ENCODE results near the gene TMEM37. TPM values are rescaled to one million over a fixed set of nuclear protein-coding genes. Genes with fewer than 3 reads are reported as not detected.

The TMEM37 gene
- total RNA-seq, 2 donors from 2014 or later, result 12.0 to 16.2 TPM

- TF ChIP-seq CTCF (conservative IDR thresholded peaks at IDR 0.05), result no peak
- 92% methylated on average over 2 to 6 of the region's 6 CpGs for WGBS, 2 experiments (ENCODE audit: insufficient coverage in 1 of 2, insufficient read length in 1 of 2)
These were observed 3.7 kb downstream of the TMEM37 start for GRCh38 chr2:119435081-119435952.

GRCh38 chr2:119435953-119436297 is 4.3 kb downstream of the TMEM37 start:
- no peaks in the 10 kb centered on the region for H3K36me3 ChIP-seq (ENCODE audit: control insufficient read depth, insufficient read depth, low read length)
- H3K9me3 ChIP-seq (ENCODE audit: control insufficient read depth, low read length), result no peaks in the 10 kb centered on the region
- TF ChIP-seq CTCF (conservative IDR thresholded peaks at IDR 0.05), result no peak
- no peaks in the 10 kb centered on the region for H3K27me3 ChIP-seq (ENCODE audit: control insufficient read depth, insufficient read depth, low read length, poor library complexity, severe bottlenecking)
- DNase-seq, result peak; percentile 33
- no peaks in the 10 kb centered on the region for H3K4me1 ChIP-seq (ENCODE audit: control insufficient read depth, insufficient read depth, low read length)
- no peak overlapping the region for H3K4me3 ChIP-seq (ENCODE audit: low read length)
- Mint-ChIP-seq H3K4me1 (peaks cover 47% of the 10 kb centered on the region), H3K36me3 (ENCODE audit: low read depth) (peaks cover 2% of the 10 kb centered on the region), H3K27ac (no peak overlapping the region), H3K9me3 (no peaks in the 10 kb centered on the region), H3K27me3 (ENCODE audit: insufficient read depth) (peaks cover 5% of the 10 kb centered on the region), H3K4me3 (no peak overlapping the region)
- WGBS, 2 experiments (ENCODE audit: insufficient coverage in 1 of 2, insufficient read length in 1 of 2), result 89 to 90% methylated on average over 4 to 7 of the region's 7 CpGs
- H3K27ac ChIP-seq (ENCODE audit: low read depth, low read length), result no peak overlapping the region
- H3K9ac ChIP-seq (ENCODE audit: extremely low read depth, low read length, poor library complexity, severe bottlenecking), result no peak overlapping the region

More at GRCh38 chr2:119435081-119435952, 3.7 kb downstream of the TMEM37 start:
- Histone ChIP-seq H3K4me3 (ENCODE audit: low read length) (no peak overlapping the region), H3K9ac (ENCODE audit: extremely low read depth, low read length, poor library complexity, severe bottlenecking) (no peak overlapping the region), H3K4me1 (ENCODE audit: control insufficient read depth, insufficient read depth, low read length) (peaks cover 1% of the 10 kb centered on the region), H3K36me3 (ENCODE audit: control insufficient read depth, insufficient read depth, low read length) (no peaks in the 10 kb centered on the region), H3K9me3 (ENCODE audit: control insufficient read depth, low read length) (no peaks in the 10 kb centered on the region), H3K27ac (ENCODE audit: low read depth, low read length) (no peak overlapping the region), H3K27me3 (ENCODE audit: control insufficient read depth, insufficient read depth, low read length, poor library complexity, severe bottlenecking) (no peaks in the 10 kb centered on the region)
- Mint-ChIP-seq H3K4me3 (no peak overlapping the region), H3K27me3 (ENCODE audit: insufficient read depth) (peaks cover 5% of the 10 kb centered on the region), H3K9me3 (no peaks in the 10 kb centered on the region), H3K27ac (no peak overlapping the region), H3K36me3 (ENCODE audit: low read depth) (peaks cover 2% of the 10 kb centered on the region), H3K4me1 (peaks cover 51% of the 10 kb centered on the region)
- peak; percentile 38 for DNase-seq

GRCh38 chr2:119436993-119437772 is 5.5 kb downstream of the TMEM37 start:
- Histone ChIP-seq H3K9ac (ENCODE audit: extremely low read depth, low read length, poor library complexity, severe bottlenecking) (no peak overlapping the region), H3K36me3 (ENCODE audit: control insufficient read depth, insufficient read depth, low read length) (no peaks in the 10 kb centered on the region), H3K27ac (ENCODE audit: low read depth, low read length) (no peak overlapping the region), H3K4me1 (ENCODE audit: control insufficient read depth, insufficient read depth, low read length) (no peaks in the 10 kb centered on the region), H3K9me3 (ENCODE audit: control insufficient read depth, low read length) (no peaks in the 10 kb centered on the region), H3K27me3 (ENCODE audit: control insufficient read depth, insufficient read depth, low read length, poor library complexity, severe bottlenecking) (no peaks in the 10 kb centered on the region), H3K4me3 (ENCODE audit: low read length) (no peak overlapping the region)
- WGBS, 2 experiments (ENCODE audit: insufficient coverage in 1 of 2, insufficient read length in 1 of 2), result 95% methylated on average over 17 to 22 of the region's 22 CpGs
- Mint-ChIP-seq H3K9me3 (no peaks in the 10 kb centered on the region), H3K4me3 (no peak overlapping the region), H3K27ac (no peak overlapping the region), H3K36me3 (ENCODE audit: low read depth) (peaks cover 2% of the 10 kb centered on the region), H3K4me1 (peaks cover 45% of the 10 kb centered on the region), H3K27me3 (ENCODE audit: insufficient read depth) (peaks cover 4% of the 10 kb centered on the region)
- TF ChIP-seq CTCF (conservative IDR thresholded peaks at IDR 0.05), result no peak
- DNase-seq, result peak; percentile 28

Measured in endodermal cell (in vitro differentiated cells).